Prostate gland (tissue), 2 donors: ENCODE data around the gene POPDC3. TPM values are rescaled to one million over a fixed set of nuclear protein-coding genes. Genes with fewer than 3 reads are reported as not detected.
"Not testable (repeated sequence)": the region's sequence is repeated elsewhere in the genome, so short reads cannot be mapped to it uniquely, and the experiment has no call there.

Source experiments
- DNase-seq: peaks from one replicate; pipeline ENCODE4 v3.0.0-alpha.2; 2019; ENCODE audit warnings: low spot score
- H3K27ac ChIP-seq, 2 donors: fragments of 200-600 bp; sonication (generic); 2 replicates each; pipeline ENCODE4 v1.5.1; 2017 to 2019
- H3K27me3 ChIP-seq: fragments of 200-600 bp; sonication (generic); replicated peaks from 2 replicates; pipeline ENCODE4 v1.5.1; 2019; ENCODE audit not compliant: insufficient read depth
- H3K36me3 ChIP-seq, 2 donors: fragments of 200-600 bp; sonication (generic); 1 replicate in 1 of 2; 2 replicates in 1 of 2; pipeline versions ENCODE4 v1.5.1 to v1.8.1; 2017 to 2019
- H3K4me1 ChIP-seq: fragments of 200-600 bp; sonication (generic); replicated peaks from 2 replicates; pipeline ENCODE4 v1.5.1; 2019
- H3K4me3 ChIP-seq, 2 donors: fragments of 200-600 bp; sonication (generic); 2 replicates each; pipeline ENCODE4 v1.5.1; 2017 to 2019
- H3K9me3 ChIP-seq: fragments of 200-600 bp; sonication (generic); 2 replicates; pipeline ENCODE4 v1.5.1; 2017
- CTCF ChIP-seq, 4 experiments: fragments of 200-600 bp in 2 of 4; fragments of 450-650 bp in 2 of 4; sonication (generic) in 2 of 4; IDR thresholded peaks; 1 replicate in 3 of 4; 2 replicates in 1 of 4; pipeline ENCODE4 v1.5.1; 2016 to 2019; ENCODE audit warnings: antibody characterized with exemption in 4 of 4, mild to moderate bottlenecking in 2 of 4, moderate library complexity in 2 of 4
- POLR2A ChIP-seq: fragments of 450-650 bp; IDR thresholded peaks from one replicate; pipeline ENCODE4 v1.6.1; 2016; ENCODE audit warnings: antibody characterized with exemption, mild to moderate bottlenecking
- POLR2AphosphoS5 ChIP-seq: sonication (generic); formaldehyde crosslinking; IDR thresholded peaks from one replicate; pipeline ENCODE4 v1.6.1; 2017; ENCODE audit warnings: antibody characterized with exemption
- WGBS: methylation state at CpG from one replicate; pipeline ENCODE4 v1.1.5; 2018; 5-methylcytosine and 5-hydroxymethylcytosine counted together
- intact Hi-C: fragments of 100-400 bp; cut with DNase I; formaldehyde crosslinking; loops from one replicate; pipeline ENCODE4 v1.14.2; 2022
- total RNA-seq, 2 donors: library from RNA; depleted of rRNA; stranded (reverse); fragments of >200 nt; gene quantifications; one replicate each; pipeline ENCODE4 v1.1.0, GENCODE V29; 2016

POPDC3 gene
- total RNA-seq, 2 donors from 2014 or later, result 2.3 TPM; not detected in 1

- Histone ChIP-seq H3K9me3 (no peaks in the 10 kb centered on the region), H3K4me3 (no peak overlapping the region), H3K36me3 (no peaks in the 10 kb centered on the region), H3K27ac (no peak overlapping the region), H3K4me1 (no peaks in the 10 kb centered on the region), H3K27me3 (no peaks in the 10 kb centered on the region)
- DNase-seq, result no peak
- WGBS, result 97% methylated on average over 5 of the region's 5 CpGs
- TF ChIP-seq POLR2AphosphoS5 (no peak), POLR2A (no peak), CTCF (IDR thresholded peaks at IDR 0.05) (no peak)
- intact Hi-C loops, result no loop called here
Observed at GRCh38 chr6:105220186-105220585, 40.4 kb upstream of the POPDC3 start.

GRCh38 chr6:105219218-105219617, 39.4 kb upstream of the POPDC3 start:
- intact Hi-C loops, result not testable (repeated sequence)

DNA sequence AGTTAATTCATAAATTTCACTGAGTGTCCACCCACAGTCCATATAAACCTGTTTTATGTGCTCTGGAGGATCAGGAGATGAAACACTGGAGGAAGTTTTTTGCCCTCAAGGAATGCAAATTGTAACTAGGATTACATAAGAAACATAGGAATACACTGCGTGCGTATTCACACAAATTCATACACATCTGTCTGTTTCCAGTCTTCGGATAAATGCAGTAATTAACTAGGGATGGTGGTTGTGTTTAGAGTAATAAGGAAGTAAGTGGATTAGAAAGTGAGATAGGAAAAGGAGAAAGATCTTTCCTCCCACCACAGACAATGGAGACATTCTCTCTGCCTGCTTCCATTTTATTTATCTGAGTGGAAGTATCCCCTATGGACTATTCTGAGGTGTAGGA, 35.7 kb upstream of the POPDC3 start:
- DNase-seq, result no peak
- 38% methylated on average over 3 of the region's 3 CpGs for WGBS
- TF ChIP-seq POLR2AphosphoS5, result no peak
- TF ChIP-seq CTCF (IDR thresholded peaks at IDR 0.05), result no peak
- no peak for TF ChIP-seq POLR2A
- no peaks in the 10 kb centered on the region for H3K9me3 ChIP-seq
- no peaks in the 10 kb centered on the region for H3K36me3 ChIP-seq
- no peaks in the 10 kb centered on the region for H3K4me1 ChIP-seq
- no peak overlapping the region for H3K27ac ChIP-seq
- no peak overlapping the region for H3K4me3 ChIP-seq
- H3K27me3 ChIP-seq, result no peaks in the 10 kb centered on the region
- intact Hi-C loops, result no loop called here

More at GRCh38 chr6:105219218-105219617, 39.4 kb upstream of the POPDC3 start:
- WGBS, result 91% methylated on average over 9 of the region's 9 CpGs
- not testable (repeated sequence) for H3K27ac ChIP-seq, DNase-seq, H3K27me3 ChIP-seq, H3K9me3 ChIP-seq, H3K4me3 ChIP-seq, H3K36me3 ChIP-seq, H3K4me1 ChIP-seq

- Histone ChIP-seq H3K9me3 (no peaks in the 10 kb centered on the region), H3K27me3 (no peaks in the 10 kb centered on the region), H3K27ac (no peak overlapping the region), H3K4me3 (no peak overlapping the region), H3K4me1 (no peaks in the 10 kb centered on the region), H3K36me3 (no peaks in the 10 kb centered on the region)
- intact Hi-C loops, result no loop called here
- TF ChIP-seq CTCF (IDR thresholded peaks at IDR 0.05) (no peak), POLR2A (no peak), POLR2AphosphoS5 (no peak)
- no peak for DNase-seq
Observed at GRCh38 chr6:105214668-105215067, 34.9 kb upstream of the POPDC3 start.

DNA sequence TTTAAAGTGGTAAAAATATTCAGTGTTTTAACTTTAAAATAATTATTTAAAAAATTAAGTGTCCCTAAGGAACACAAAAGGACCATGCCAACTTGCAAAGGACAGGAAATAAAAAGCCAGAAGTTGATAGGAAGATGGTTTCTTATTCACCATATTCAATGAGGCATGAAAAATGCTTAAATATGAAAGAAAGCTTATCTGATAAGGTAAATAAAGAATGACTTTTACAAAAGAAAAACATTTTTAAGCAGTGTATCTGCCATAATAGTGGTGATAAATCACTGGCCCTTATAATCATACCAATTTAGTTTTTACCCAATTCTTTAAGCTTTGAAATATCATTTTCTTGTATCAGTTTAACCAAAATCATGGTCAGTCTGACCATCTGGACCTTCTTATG, 33.5 kb upstream of the POPDC3 start:
- intact Hi-C loops, result no loop called here
- Histone ChIP-seq H3K4me3 (no peak overlapping the region), H3K4me1 (no peaks in the 10 kb centered on the region), H3K27ac (no peak overlapping the region), H3K9me3 (no peaks in the 10 kb centered on the region), H3K36me3 (no peaks in the 10 kb centered on the region), H3K27me3 (no peaks in the 10 kb centered on the region)
- no peak for DNase-seq
- TF ChIP-seq POLR2AphosphoS5 (no peak), POLR2A (no peak)

DNA sequence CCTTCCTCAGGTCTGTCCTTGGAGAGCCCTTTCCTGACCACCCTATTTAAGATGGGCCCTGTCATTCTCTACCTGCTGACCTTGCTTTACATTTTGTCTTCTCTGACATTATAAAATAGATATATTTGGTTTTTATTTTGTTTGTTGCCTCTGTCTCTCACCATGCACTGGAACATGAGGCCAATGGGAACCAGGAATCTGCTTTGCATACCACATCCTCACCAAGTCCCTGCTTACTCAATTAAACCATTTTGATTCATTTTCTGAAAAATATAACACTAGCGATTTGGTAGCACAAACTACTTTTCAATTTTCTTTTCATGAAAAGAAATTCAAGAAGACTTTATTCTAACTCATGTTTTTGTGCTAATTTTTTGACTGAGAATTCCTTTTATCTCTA, 32.8 kb upstream of the POPDC3 start:
- Histone ChIP-seq H3K27ac (no peak overlapping the region), H3K4me1 (no peaks in the 10 kb centered on the region), H3K36me3 (no peaks in the 10 kb centered on the region), H3K27me3 (no peaks in the 10 kb centered on the region), H3K4me3 (no peak overlapping the region), H3K9me3 (no peaks in the 10 kb centered on the region)
- DNase-seq, result no peak
- intact Hi-C loops, result no loop called here
- 93% methylated on average over 1 of the region's 1 CpG for whole genome bisulfite sequencing
- TF ChIP-seq POLR2A, result no peak
- no peak for TF ChIP-seq CTCF (IDR thresholded peaks at IDR 0.05)
- TF ChIP-seq POLR2AphosphoS5, result no peak
